BLaER1 treated with 17β-estradiol and CSF1 and Interleukin-3, amounts not matched to agents 10 nM and 100 nM (cell line): ENCODE data around the gene UNC119B.

Experiments
- H3K27ac ChIP-seq, 11 experiments: shearing (Covaris generic); formaldehyde crosslinking; 2 replicates each; pipeline ENCODE4 v1.8.1; 2022
- H3K27me3 ChIP-seq, 11 experiments: shearing (Covaris generic); formaldehyde crosslinking; 2 replicates each; pipeline ENCODE4 v1.8.1; 2022
- H3K36me3 ChIP-seq, 11 experiments: shearing (Covaris generic); formaldehyde crosslinking; 2 replicates each; pipeline ENCODE4 v1.8.1; 2022
- H3K4me1 ChIP-seq, 10 experiments: shearing (Covaris generic); formaldehyde crosslinking; 2 replicates each; pipeline ENCODE4 v1.8.1; 2022
- H3K4me2 ChIP-seq, 11 experiments: shearing (Covaris generic); formaldehyde crosslinking; 2 replicates each; pipeline ENCODE4 v1.8.1; 2022
- H3K4me3 ChIP-seq, 10 experiments: shearing (Covaris generic); formaldehyde crosslinking; 2 replicates each; pipeline ENCODE4 v1.8.1; 2022
- H3K9ac ChIP-seq, 11 experiments: shearing (Covaris generic); formaldehyde crosslinking; 2 replicates each; pipeline ENCODE4 v1.8.1; 2022
- H3K9me3 ChIP-seq, 11 experiments: shearing (Covaris generic); formaldehyde crosslinking; replicated peaks in 1 of 11; 2 replicates each; pipeline ENCODE4 v1.8.1; 2022
- H4K20me1 ChIP-seq, 11 experiments: shearing (Covaris generic); formaldehyde crosslinking; 2 replicates each; pipeline ENCODE4 v1.8.1; 2022
- Cebpa-rat ChIP-seq, 11 experiments: shearing (Covaris generic); IDR thresholded peaks; 2 replicates each; pipeline ENCODE4 v1.8.1; 2022

UNC119B gene

DNA sequence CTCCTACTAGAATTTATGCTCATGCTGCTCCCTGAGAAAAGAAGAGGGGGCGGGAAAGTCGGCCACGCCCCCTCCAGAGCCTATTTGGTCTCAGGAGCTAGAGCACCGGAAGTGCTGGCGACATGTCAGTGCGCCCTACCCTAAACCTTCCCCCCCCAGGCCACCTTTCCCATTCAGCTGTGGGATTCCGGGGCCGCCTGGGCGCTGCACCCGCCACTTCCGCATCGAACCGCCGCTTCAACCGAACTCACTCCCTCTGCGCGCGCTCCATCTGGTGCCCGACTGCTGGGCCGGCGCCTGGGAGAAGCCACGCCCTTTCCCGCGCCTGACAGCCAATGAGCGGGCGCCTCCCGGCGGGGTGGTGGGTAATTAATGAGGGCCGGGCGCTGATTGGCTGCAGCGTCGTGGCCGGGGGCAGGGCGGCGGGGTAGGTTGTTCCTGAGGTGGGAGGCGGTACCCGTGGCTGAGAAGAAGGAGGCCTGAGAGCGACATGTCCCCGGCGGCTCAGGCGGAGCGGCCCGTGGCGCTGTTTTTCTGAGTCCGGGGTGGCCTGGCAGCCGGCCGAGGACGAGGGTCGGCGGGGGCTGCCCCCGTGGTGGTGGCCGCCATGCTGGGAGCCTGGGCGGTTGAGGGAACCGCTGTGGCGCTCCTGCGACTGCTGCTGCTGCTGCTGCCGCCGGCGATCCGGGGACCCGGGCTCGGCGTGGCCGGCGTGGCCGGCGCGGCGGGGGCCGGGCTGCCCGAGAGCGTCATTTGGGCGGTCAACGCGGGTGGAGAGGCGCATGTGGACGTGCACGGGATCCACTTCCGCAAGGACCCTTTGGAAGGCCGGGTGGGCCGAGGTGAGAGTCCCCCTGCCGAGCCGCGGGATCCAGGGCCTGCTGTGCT, 23.3 kb upstream of the UNC119B start, which contains the start of gene MLEC:
TSS of gene MLEC (plus strand) at position 460 of the 888 bp plus-strand sequence. CDS start at position 608, 148 bp downstream.
- peaks cover 32 to 49% (median 48%) of the 10 kb centered on the region in 11 experiments; a peak in 21 of 22 replicates for H4K20me1 ChIP-seq
- H3K9ac ChIP-seq = peak within 1 kb of the TSS; percentile 87 to 98 (median 95)
- H3K27ac ChIP-seq = peak within 1 kb of the TSS; percentile 80 to 97 (median 92)
- no peaks in the 10 kb centered on the region for H3K9me3 ChIP-seq
- H3K4me3 ChIP-seq = peak within 1 kb of the TSS; percentile 86 to 97 (median 90)
- peaks cover 53 to 74% (median 69%) of the 10 kb centered on the region in 10 experiments for H3K4me1 ChIP-seq
- H3K4me2 ChIP-seq = peak within 1 kb of the TSS; percentile 86 to 97 (median 95)
- TF ChIP-seq Cebpa-rat (IDR thresholded peaks at IDR 0.05) = no peak
- H3K27me3 ChIP-seq = no peaks in the 10 kb centered on the region
- peaks cover 0 to 22% (median 0%) of the 10 kb centered on the region in 11 experiments; a peak in 5 of 22 replicates for H3K36me3 ChIP-seq

DNA sequence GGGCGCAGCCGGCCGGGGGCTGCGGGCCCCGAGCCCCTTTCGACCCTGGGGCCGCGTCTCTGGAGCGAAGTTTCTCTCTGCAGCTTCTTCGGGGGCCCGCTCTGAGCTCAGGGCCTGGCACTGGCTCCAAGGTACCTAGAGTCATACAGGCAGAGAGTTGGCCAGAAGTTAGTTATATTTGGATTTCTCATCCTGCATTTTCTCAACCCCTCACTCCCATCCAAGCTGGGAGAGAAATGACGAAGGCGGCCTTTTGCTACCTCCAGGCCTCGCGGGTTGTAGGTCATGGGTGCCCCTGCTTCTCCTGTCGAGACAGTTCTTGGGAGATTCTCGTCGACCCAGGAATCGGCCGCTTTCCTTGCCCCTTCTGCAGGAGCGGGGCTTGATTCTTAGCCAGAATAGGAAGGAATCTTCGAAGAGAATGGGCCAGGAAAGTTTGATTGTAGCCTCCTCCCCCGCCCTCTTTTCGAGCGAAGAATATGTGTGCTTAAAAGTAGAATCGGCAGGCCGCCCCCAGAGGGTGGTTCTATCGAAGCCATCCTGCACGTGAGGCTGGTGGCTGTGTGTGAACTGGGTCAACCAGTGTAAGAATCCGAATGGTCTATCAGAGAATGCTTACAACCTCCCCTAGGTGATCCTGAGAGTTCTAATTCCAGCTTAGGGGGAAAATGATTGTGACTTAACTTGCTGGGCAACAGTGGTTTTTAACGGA, 22.5 kb upstream of the UNC119B start:
- H4K20me1 ChIP-seq = peaks cover 40 to 57% (median 56%) of the 10 kb centered on the region in 11 experiments; a peak in 21 of 22 replicates
- no peak for TF ChIP-seq Cebpa-rat (IDR thresholded peaks at IDR 0.05)
- H3K27ac ChIP-seq = peak overlapping the region; percentile 73 to 97 (median 92)
- no peaks in the 10 kb centered on the region for H3K9me3 ChIP-seq
- H3K27me3 ChIP-seq = no peaks in the 10 kb centered on the region
- peak overlapping the region; percentile 86 to 97 (median 90) for H3K4me3 ChIP-seq
- peaks cover under 1 to 30% (median 6%) of the 10 kb centered on the region in 11 experiments; a peak in 20 of 22 replicates for H3K36me3 ChIP-seq
- peak overlapping the region; percentile 87 to 98 (median 95) for H3K9ac ChIP-seq
- peak overlapping the region; percentile 86 to 97 (median 94) for H3K4me2 ChIP-seq
- H3K4me1 ChIP-seq = peaks cover 61 to 81% (median 74%) of the 10 kb centered on the region in 10 experiments

DNA sequence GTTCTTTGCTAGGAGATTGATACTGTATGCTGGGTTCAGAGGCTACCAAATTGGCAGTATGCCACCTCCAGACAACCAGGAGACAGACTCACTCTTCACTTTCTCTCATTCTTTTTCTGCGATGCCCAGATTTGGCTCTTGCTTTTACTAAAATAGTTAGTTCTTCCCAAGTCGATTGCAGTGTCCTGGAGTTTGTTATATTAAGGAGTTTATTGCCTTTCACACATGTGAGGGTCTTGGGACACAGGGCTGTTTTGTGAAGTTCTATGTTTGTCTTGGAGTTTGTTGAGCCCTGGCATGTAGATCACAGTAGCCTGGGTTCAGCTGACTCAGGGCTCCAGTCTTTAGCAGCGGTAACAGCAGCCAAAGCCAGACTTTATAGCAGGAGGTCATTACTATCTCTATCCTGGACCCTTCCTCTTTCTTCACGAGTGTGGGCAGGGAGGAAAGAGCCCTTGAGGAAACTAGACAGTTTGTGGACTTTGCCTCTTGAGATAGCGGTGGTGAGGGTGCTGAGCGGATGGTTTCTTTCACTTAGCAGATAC, 21.7 kb upstream of the UNC119B start:
- Histone ChIP-seq H3K27ac (peak overlapping the region in 10 of 11 experiments; percentile 89 to 97 (median 93); a peak in 20 of 22 replicates), H3K4me1 (peaks cover 65 to 77% (median 69%) of the 10 kb centered on the region in 10 experiments), H3K4me3 (peak overlapping the region; percentile 86 to 97 (median 90)), H3K9me3 (no peaks in the 10 kb centered on the region), H4K20me1 (peaks cover 48 to 66% (median 65%) of the 10 kb centered on the region in 11 experiments; a peak in 21 of 22 replicates), H3K9ac (peak overlapping the region; percentile 87 to 98 (median 95)), H3K4me2 (peak overlapping the region; percentile 86 to 97 (median 94)), H3K27me3 (no peaks in the 10 kb centered on the region), H3K36me3 (peaks cover 9 to 38% (median 14%) of the 10 kb centered on the region in 11 experiments)
- no peak for TF ChIP-seq Cebpa-rat (IDR thresholded peaks at IDR 0.05)

DNA sequence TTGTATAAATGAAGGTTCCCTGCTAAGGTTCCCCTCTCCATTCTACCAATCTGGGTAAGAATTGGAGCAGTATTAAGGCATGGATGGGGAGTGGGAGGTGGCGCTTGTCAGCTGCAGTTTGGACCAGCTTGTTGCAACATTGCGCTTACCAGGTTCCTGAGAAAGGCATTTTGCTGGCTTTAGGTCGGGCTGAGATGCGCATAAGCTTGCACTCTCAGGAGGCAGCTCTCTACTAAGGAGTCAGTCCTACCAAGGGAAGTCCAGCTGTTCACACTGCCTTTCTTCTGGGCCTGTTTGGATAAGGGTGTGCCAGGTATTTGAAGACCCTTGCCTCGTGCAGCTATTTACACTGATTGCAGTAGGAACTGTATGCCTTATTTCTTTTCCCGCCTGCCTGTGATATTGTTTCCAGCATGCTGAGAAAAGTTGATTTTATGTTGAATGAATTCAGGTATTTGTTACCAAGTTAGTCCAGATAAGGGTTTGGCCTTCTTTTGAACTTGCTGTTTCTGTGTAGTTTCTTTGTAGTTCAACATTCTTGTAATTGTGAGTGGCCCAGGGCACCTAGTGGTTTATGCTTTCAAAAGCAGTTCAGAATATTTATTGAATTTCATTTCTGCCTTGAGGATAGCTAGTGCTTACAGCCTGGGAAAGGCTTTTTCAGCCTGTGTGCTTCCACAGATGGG, 20.7 kb upstream of the UNC119B start:
- Histone ChIP-seq H3K4me1 (peaks cover 59 to 71% (median 62%) of the 10 kb centered on the region in 10 experiments), H3K36me3 (peaks cover 19 to 48% (median 24%) of the 10 kb centered on the region in 11 experiments), H3K4me2 (peak overlapping the region; percentile 86 to 97 (median 94)), H4K20me1 (peaks cover 48 to 75% (median 72%) of the 10 kb centered on the region in 11 experiments; a peak in 21 of 22 replicates), H3K27me3 (no peaks in the 10 kb centered on the region), H3K4me3 (peak overlapping the region; percentile 86 to 97 (median 90)), H3K27ac (peak overlapping the region in 7 of 11 experiments; percentile 90 to 97 (median 92); a peak in 9 of 22 replicates), H3K9me3 (no peaks in the 10 kb centered on the region), H3K9ac (peak overlapping the region; percentile 87 to 98 (median 95))
- no peak for TF ChIP-seq Cebpa-rat (IDR thresholded peaks at IDR 0.05)

DNA sequence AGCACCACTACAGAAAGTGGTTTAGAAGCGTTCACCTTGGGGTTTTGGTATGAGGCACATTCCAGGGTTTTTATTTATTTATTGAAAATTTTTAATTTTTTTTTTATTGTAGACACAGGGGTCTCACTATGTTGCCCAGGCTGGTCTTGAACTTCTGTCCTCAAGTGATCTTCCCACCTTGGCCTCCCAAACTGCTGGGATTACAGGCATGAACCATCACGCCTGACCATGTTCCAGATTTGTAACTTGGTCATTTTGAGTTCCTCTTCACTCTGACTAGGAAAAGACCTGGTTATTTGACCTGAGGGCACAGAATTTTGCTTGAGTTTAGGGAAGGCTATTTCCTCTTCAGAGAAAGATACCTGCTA, 20.2 kb upstream of the UNC119B start:
- TF ChIP-seq Cebpa-rat (IDR thresholded peaks at IDR 0.05) = no peak
- peaks cover 24 to 53% (median 29%) of the 10 kb centered on the region in 11 experiments for H3K36me3 ChIP-seq
- H3K4me1 ChIP-seq = peaks cover 54 to 68% (median 57%) of the 10 kb centered on the region in 10 experiments
- H3K9ac ChIP-seq = peak overlapping the region; percentile 87 to 98 (median 95); a peak in 15 of 22 replicates
- peak overlapping the region; percentile 86 to 97 (median 94) for H3K4me2 ChIP-seq
- peak overlapping the region in 8 of 10 experiments; percentile 87 to 97 (median 94); a peak in 5 of 20 replicates for H3K4me3 ChIP-seq
- peak overlapping the region in 1 of 11 experiments; percentile 92; a peak in 2 of 22 replicates for H3K27ac ChIP-seq
- no peaks in the 10 kb centered on the region for H3K9me3 ChIP-seq
- H3K27me3 ChIP-seq = no peaks in the 10 kb centered on the region
- peaks cover 48 to 80% (median 72%) of the 10 kb centered on the region in 11 experiments; a peak in 21 of 22 replicates for H4K20me1 ChIP-seq

DNA sequence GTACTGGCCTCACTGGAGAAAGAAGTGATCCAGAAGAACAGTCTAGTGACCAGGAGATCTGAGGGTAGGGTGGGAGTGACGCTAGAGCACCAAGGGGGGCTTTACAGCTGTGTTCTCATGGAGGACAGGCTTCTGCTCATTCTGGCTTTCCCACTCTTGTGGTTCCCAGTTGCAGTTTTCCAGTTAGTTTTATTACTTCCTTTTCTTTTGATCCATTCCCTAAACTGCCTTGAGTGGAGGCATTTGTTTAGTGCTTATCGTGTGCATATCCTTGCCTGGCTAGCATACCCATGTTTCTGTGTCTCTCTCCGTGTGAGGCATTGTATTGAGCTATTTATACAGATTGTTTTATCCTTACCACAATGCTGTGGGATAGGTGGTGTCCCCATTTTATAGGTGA, 19.3 kb upstream of the UNC119B start:
- H3K9ac ChIP-seq = peak overlapping the region; percentile 2 to 98 (median 30); a peak in 18 of 22 replicates

DNA sequence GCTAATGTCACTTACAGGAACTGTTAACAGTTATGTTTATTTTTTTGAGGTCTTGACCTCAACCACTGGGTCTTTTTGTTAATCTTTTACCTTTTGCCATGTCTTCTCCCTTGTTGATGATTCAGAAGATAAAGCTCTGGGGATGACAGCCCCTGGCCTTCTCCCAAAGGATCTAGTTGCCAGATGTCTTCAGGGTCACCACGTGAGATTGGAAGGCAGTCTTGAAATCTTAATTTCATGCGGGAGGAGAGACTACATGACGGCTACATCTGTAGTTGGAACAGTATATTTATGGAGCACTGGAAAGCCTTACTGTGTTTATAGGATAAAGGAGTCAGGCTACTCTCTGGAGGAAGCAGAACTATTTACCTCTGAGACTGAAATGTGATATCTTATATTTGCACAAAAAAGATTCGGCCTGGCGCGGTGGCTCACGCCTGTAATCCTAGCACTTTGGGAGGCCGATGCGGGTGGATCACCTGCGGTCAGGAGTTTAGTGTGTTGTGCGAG, 17.7 kb upstream of the UNC119B start:
- H3K4me3 ChIP-seq = no peak overlapping the region
- H3K36me3 ChIP-seq = peaks cover 49 to 78% (median 54%) of the 10 kb centered on the region in 11 experiments
- peaks cover 48 to 85% (median 68%) of the 10 kb centered on the region in 11 experiments; a peak in 21 of 22 replicates for H4K20me1 ChIP-seq
- H3K9me3 ChIP-seq = no peaks in the 10 kb centered on the region
- peak overlapping the region in 6 of 11 experiments; percentile 0 to 98 (median 54); a peak in 6 of 22 replicates for H3K9ac ChIP-seq
- no peak for TF ChIP-seq Cebpa-rat (IDR thresholded peaks at IDR 0.05)
- H3K4me2 ChIP-seq = peak overlapping the region; percentile 86 to 97 (median 94)
- peak overlapping the region in 10 of 11 experiments; percentile 1 to 52 (median 20); a peak in 13 of 22 replicates for H3K27ac ChIP-seq
- peaks cover 44 to 78% (median 55%) of the 10 kb centered on the region in 10 experiments for H3K4me1 ChIP-seq
- no peaks in the 10 kb centered on the region for H3K27me3 ChIP-seq

More for the DNA sequence above, 19.3 kb upstream of the UNC119B start:
- Histone ChIP-seq H3K4me1 (peaks cover 45 to 64% (median 48%) of the 10 kb centered on the region in 10 experiments), H3K4me2 (peak overlapping the region; percentile 86 to 97 (median 94)), H3K36me3 (peaks cover 33 to 62% (median 38%) of the 10 kb centered on the region in 11 experiments), H4K20me1 (peaks cover 48 to 89% (median 72%) of the 10 kb centered on the region in 11 experiments; a peak in 21 of 22 replicates), H3K27me3 (no peaks in the 10 kb centered on the region), H3K4me3 (peak overlapping the region in 6 of 10 experiments; percentile 8 to 96 (median 64); a peak in 8 of 20 replicates), H3K27ac (peak overlapping the region in 9 of 11 experiments; percentile 1 to 52 (median 17); a peak in 16 of 22 replicates), H3K9me3 (no peaks in the 10 kb centered on the region)
- no peak for TF ChIP-seq Cebpa-rat (IDR thresholded peaks at IDR 0.05)
